ENCODE results near the gene PKP3. TPM values are rescaled to one million over a fixed set of nuclear protein-coding genes. Genes with fewer than 3 reads are reported as not detected.
"Not testable (repeated sequence)": the region's sequence is repeated elsewhere in the genome, so short reads cannot be mapped to it uniquely, and the experiment has no call there.

Gene PKP3
- total RNA-seq, 4 donors from 2014 or later: 4.6 to 16.2 (median 13.5) TPM

GRCh38 chr11:434496-434895 is 40.5 kb downstream of the PKP3 start:
- H3K36me3 ChIP-seq: no peaks in the 10 kb centered on the region
- no peaks in the 10 kb centered on the region for H3K4me1 ChIP-seq
- WGBS, 2 donors: 80 to 85% methylated on average over 12 to 15 of the region's 16 CpGs
- H3K9me3 ChIP-seq: no peaks in the 10 kb centered on the region
- H3K27ac ChIP-seq: no peak overlapping the region
- DNase-seq (ENCODE audit: low spot score in 2 of 2): no peak
- peaks cover 0 to 8% of the 10 kb centered on the region in 2 donors for H3K27me3 ChIP-seq
- no peak overlapping the region for H3K4me3 ChIP-seq
- TF ChIP-seq EP300 (IDR thresholded peaks at IDR 0.05) (no peak), POLR2A (IDR thresholded peaks at IDR 0.05) (no peak), CTCF (IDR thresholded peaks at IDR 0.05) (no peak)

GRCh38 chr11:434999-435740 is 41.2 kb downstream of the PKP3 start:
- not testable (repeated sequence) for H3K9me3 ChIP-seq; H3K4me1 ChIP-seq; H3K27ac ChIP-seq; H3K36me3 ChIP-seq; H3K4me3 ChIP-seq; DNase-seq (ENCODE audit: low spot score in 2 of 2)
- peaks cover 0 to 15% of the 10 kb centered on the region in 2 donors for H3K27me3 ChIP-seq
- WGBS, 2 donors: 80 to 82% methylated on average over 1 of the region's 1 CpG

- H3K9me3 ChIP-seq: no peaks in the 10 kb centered on the region
- no peak for TF ChIP-seq CTCF (IDR thresholded peaks at IDR 0.05)
- no peak for TF ChIP-seq POLR2A (IDR thresholded peaks at IDR 0.05)
- TF ChIP-seq EP300 (IDR thresholded peaks at IDR 0.05): no peak
- peaks cover 0 to 4% (median 0%) of the 10 kb centered on the region in 4 donors for H3K4me1 ChIP-seq
- DNase-seq (ENCODE audit: low spot score in 2 of 2): no peak
- H3K27me3 ChIP-seq: peaks cover 0 to 35% of the 10 kb centered on the region in 2 donors
- H3K4me3 ChIP-seq: no peak overlapping the region
- no peaks in the 10 kb centered on the region for H3K36me3 ChIP-seq
- WGBS, 2 donors: 85 to 88% methylated on average over 13 to 16 of the region's 17 CpGs
- H3K27ac ChIP-seq: no peak overlapping the region
These were observed 43.3 kb downstream of the PKP3 start for GRCh38 chr11:437228-437870.

- no peak for DNase-seq (ENCODE audit: low spot score in 2 of 2)
- no peaks in the 10 kb centered on the region for H3K9me3 ChIP-seq
- H3K4me3 ChIP-seq: no peak overlapping the region
- TF ChIP-seq EP300 (IDR thresholded peaks at IDR 0.05) (no peak), CTCF (IDR thresholded peaks at IDR 0.05) (no peak), POLR2A (IDR thresholded peaks at IDR 0.05) (no peak)
- H3K27me3 ChIP-seq: peaks cover 0 to 44% of the 10 kb centered on the region in 2 donors
- WGBS, 2 donors: 68 to 80% methylated on average over 13 to 14 of the region's 21 CpGs
- no peak overlapping the region for H3K27ac ChIP-seq
- H3K36me3 ChIP-seq: no peaks in the 10 kb centered on the region
- H3K4me1 ChIP-seq: peaks cover 0 to 4% (median 0%) of the 10 kb centered on the region in 4 donors
These were observed 44.3 kb downstream of the PKP3 start for GRCh38 chr11:438101-438844.

- Histone ChIP-seq H3K9me3 (no peaks in the 10 kb centered on the region), H3K27me3 (peaks cover 0 to 55% of the 10 kb centered on the region in 2 donors), H3K36me3 (no peaks in the 10 kb centered on the region), H3K4me1 (peaks cover 0 to 9% (median 0%) of the 10 kb centered on the region in 4 donors), H3K4me3 (no peak overlapping the region), H3K27ac (no peak overlapping the region)
- WGBS, 2 donors: 80 to 89% methylated on average over 20 to 23 of the region's 23 CpGs
- TF ChIP-seq POLR2A (IDR thresholded peaks at IDR 0.05) (no peak), CTCF (IDR thresholded peaks at IDR 0.05) (no peak)
- DNase-seq (ENCODE audit: low spot score in 2 of 2): no peak
These were observed 45.5 kb downstream of the PKP3 start for GRCh38 chr11:439315-440064.
